GM19328 (cell line): ENCODE data around the gene C10orf105.

Source experiments
- ATAC-seq: cut with Tn5 transposase; IDR thresholded peaks from one replicate; pipeline ENCODE4 v1.9.1; 2021; ENCODE audit warnings: mild to moderate bottlenecking, moderate library complexity; ENCODE audit not compliant: unreplicated experiment

The C10orf105 gene

GRCh38 chr10:71684356-71685173 lies 35.0 kb downstream of the C10orf105 start:
- no peak for ATAC-seq

GRCh38 chr10:71683301-71683700 lies 36.3 kb downstream of the C10orf105 start:
- no peak for ATAC-seq

- ATAC-seq, result no peak
Measured at GRCh38 chr10:71681977-71682376, 37.6 kb downstream of the C10orf105 start.

GRCh38 chr10:71679425-71679824 lies 40.2 kb downstream of the C10orf105 start:
- ATAC-seq, result no peak

GRCh38 chr10:71678057-71678805 lies 41.3 kb downstream of the C10orf105 start:
- ATAC-seq, result no peak

GRCh38 chr10:71677261-71677660 lies 42.3 kb downstream of the C10orf105 start:
- ATAC-seq, result no peak

GRCh38 chr10:71675295-71675970 lies 44.1 kb downstream of the C10orf105 start:
- ATAC-seq, result no peak

GRCh38 chr10:71671994-71672946 lies 47.3 kb downstream of the C10orf105 start:
- ATAC-seq, result no peak

GRCh38 chr10:71667387-71667752 lies 52.2 kb downstream of the C10orf105 start:
- no peak for ATAC-seq

GRCh38 chr10:71666639-71667386 lies 52.8 kb downstream of the C10orf105 start:
- ATAC-seq, result no peak

GRCh38 chr10:71665456-71665855 lies 54.1 kb downstream of the C10orf105 start:
- ATAC-seq, result no peak

- no peak for ATAC-seq
Measured at GRCh38 chr10:71664585-71664984, 55.0 kb downstream of the C10orf105 start.

GRCh38 chr10:71663311-71663710 lies 56.3 kb downstream of the C10orf105 start:
- ATAC-seq, result no peak

- no peak for ATAC-seq
Measured at GRCh38 chr10:71661779-71662336, 57.7 kb downstream of the C10orf105 start.
